ENCODE data around the gene AGTRAP. TPM values are rescaled to one million over a fixed set of nuclear protein-coding genes. Genes with fewer than 3 reads are reported as not detected.

AGTRAP gene
- total and polyA plus RNA-seq, 2 donors (not counting 3 experiments of a cell fraction or from before 2014, with no cell fraction given) = 41.6 to 101 TPM

- FAIRE-seq (no peak), DNase-seq (ENCODE audit: low read depth, low spot score) (no peak)
- H3K79me2 ChIP-seq (ENCODE audit: control insufficient read depth, insufficient read depth, low read length) = no peaks in the 10 kb centered on the region
- no peak within 1 kb of the TSS for H3K4me3 ChIP-seq (replicated peaks in 1 of 3; ENCODE audit: insufficient read depth in 1 of 3, low read depth in 1 of 3, low read length in 3 of 3)
- no peaks in the 10 kb centered on the region for H3K36me3 ChIP-seq (ENCODE audit: control insufficient read depth in 2 of 2, extremely low read depth in 1 of 2, insufficient read depth in 2 of 2, low read length in 2 of 2)
- H3K9ac ChIP-seq (replicated peaks; ENCODE audit: extremely low read depth, insufficient read depth, low read length) = no peak within 1 kb of the TSS
- intact Hi-C loops (cut with micrococcal nuclease) = no loop called here
- H3K27ac ChIP-seq (ENCODE audit: insufficient read depth, low read depth, low read length) = no peak within 1 kb of the TSS
- H3K9me1 ChIP-seq (replicated peaks; ENCODE audit: control insufficient read depth, extremely low read depth, insufficient read depth, low read length) = no peaks in the 10 kb centered on the region
- no peaks in the 10 kb centered on the region for H3K4me1 ChIP-seq (ENCODE audit: control insufficient read depth, extremely low read depth, insufficient read depth, low read length)
- H3K9me3 ChIP-seq (replicated peaks; ENCODE audit: control insufficient read depth, insufficient read depth, low read length) = no peaks in the 10 kb centered on the region
- no peak within 1 kb of the TSS for H3K4me2 ChIP-seq (ENCODE audit: insufficient read depth, low read length)
- H3K27me3 ChIP-seq (ENCODE audit: control insufficient read depth in 2 of 2, insufficient read depth in 2 of 2, low read length in 2 of 2) = peaks cover 0 to 6% of the 10 kb centered on the region in 2 experiments
- POLR2A ChIA-PET = no interaction called here
- no peaks in the 10 kb centered on the region for H4K20me1 ChIP-seq (replicated peaks; ENCODE audit: control insufficient read depth, extremely low read depth, insufficient read depth, low read length)
- TF ChIP-seq POLR2AphosphoS5 (IDR thresholded peaks at IDR 0.05; ENCODE audit: insufficient read depth, low read depth, low read length) (no peak), GATA2 (IDR thresholded peaks at IDR 0.05; ENCODE audit: insufficient read depth, insufficient read length, low read depth, low read length) (no peak), JUN (IDR thresholded peaks at IDR 0.05; ENCODE audit: borderline replicate concordance, insufficient read depth, insufficient read length, low read depth) (no peak), MYC (IDR thresholded peaks at IDR 0.05; ENCODE audit: low read depth, low read length) (no peak)
- TF ChIP-seq, protein P1, sequence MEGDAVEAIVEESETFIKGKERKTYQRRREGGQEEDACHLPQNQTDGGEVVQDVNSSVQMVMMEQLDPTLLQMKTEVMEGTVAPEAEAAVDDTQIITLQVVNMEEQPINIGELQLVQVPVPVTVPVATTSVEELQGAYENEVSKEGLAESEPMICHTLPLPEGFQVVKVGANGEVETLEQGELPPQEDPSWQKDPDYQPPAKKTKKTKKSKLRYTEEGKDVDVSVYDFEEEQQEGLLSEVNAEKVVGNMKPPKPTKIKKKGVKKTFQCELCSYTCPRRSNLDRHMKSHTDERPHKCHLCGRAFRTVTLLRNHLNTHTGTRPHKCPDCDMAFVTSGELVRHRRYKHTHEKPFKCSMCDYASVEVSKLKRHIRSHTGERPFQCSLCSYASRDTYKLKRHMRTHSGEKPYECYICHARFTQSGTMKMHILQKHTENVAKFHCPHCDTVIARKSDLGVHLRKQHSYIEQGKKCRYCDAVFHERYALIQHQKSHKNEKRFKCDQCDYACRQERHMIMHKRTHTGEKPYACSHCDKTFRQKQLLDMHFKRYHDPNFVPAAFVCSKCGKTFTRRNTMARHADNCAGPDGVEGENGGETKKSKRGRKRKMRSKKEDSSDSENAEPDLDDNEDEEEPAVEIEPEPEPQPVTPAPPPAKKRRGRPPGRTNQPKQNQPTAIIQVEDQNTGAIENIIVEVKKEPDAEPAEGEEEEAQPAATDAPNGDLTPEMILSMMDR (IDR thresholded peaks at IDR 0.05; ENCODE audit: extremely low read depth in 1 of 2, insufficient read depth in 1 of 2, low read depth in 1 of 2, low read length in 2 of 2) = no peak
- TF ChIP-seq, protein P2, sequence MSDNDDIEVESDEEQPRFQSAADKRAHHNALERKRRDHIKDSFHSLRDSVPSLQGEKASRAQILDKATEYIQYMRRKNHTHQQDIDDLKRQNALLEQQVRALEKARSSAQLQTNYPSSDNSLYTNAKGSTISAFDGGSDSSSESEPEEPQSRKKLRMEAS (IDR thresholded peaks at IDR 0.05; ENCODE audit: insufficient read depth, insufficient read length) = peak; percentile 26
- H2AFZ ChIP-seq (ENCODE audit: low read depth, low read length) = no peak within 1 kb of the TSS
- no TSS peak for BruUV-seq (replicated peaks)
- CTCF ChIA-PET = no interaction called here
- dilution Hi-C loops (cut with MboI; ENCODE audit: extremely low pct_ligation_motif_present, low sequenced_read_pairs) = no loop called here
Observed at GRCh38 chr1:11761988-11762406, 26.1 kb downstream of the AGTRAP start, which contains the start of gene C1orf167. C1orf167 (plus strand) TSS chr1:11762193; CDS start chr1:11764401, 2,208 bp downstream.
